Hepatocyte (in vitro differentiated cells): ENCODE data around the gene PRADC1.

Experiments used
- EZH2 ChIP-seq: fragments of 200-600 bp; sonication (generic); IDR thresholded peaks from 2 replicates; pipeline ENCODE4 v1.6.1; 2016; ENCODE audit warnings: antibody characterized with exemption, mild to moderate bottlenecking, borderline replicate concordance
- EZH2phosphoT487 ChIP-seq: fragments of 200-600 bp; sonication (generic); IDR thresholded peaks from one replicate; pipeline ENCODE4 v1.6.1; 2018; ENCODE audit warnings: antibody characterized with exemption, mild to moderate bottlenecking, low read depth, moderate library complexity; ENCODE audit not compliant: unreplicated experiment, severe bottlenecking
- TF ChIP-seq, protein P1 (sequence below): fragments of 200-600 bp; sonication (generic); IDR thresholded peaks from 2 replicates; pipeline ENCODE4 v1.5.1; 2016; ENCODE audit warnings: antibody characterized with exemption, mild to moderate bottlenecking; ENCODE audit not compliant: poor library complexity

DNA sequence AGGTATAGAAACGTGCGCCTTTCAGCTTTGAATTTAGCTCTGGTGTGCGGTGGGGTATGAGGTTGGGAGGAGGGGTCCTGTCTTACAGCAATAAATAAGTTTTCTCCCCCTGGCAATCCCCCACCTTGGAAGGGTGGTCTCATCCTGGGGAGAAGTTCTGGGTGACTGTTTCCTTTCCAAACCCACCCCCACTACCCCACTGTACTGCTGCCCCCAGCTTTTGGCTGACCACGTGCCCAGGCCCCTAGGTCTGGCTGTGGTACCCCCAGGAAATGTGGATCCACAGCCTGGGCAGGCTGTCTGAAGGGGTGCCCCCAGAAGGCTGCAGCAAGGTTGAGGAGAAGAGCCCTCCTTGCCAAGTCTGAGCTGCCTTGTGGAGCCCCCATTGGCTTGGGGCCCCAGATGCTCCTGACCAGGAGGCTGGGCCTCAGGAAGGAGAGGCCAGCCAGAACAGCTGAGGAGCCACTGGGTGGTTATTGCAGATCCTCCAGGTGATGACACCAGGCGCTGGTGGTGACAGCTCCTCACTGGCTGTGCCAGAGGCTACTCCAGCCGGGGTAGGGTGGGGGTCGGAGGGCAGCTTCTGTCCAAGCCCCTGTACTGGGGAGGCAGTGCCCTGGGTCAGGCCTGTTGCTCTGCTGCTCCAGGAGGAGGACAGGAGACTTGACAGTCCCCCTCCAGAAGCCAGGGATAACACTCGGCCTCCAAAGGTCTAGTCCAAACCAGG, 25.3 kb upstream of the PRADC1 start:
- no peak for TF ChIP-seq EZH2
- TF ChIP-seq, protein P1, sequence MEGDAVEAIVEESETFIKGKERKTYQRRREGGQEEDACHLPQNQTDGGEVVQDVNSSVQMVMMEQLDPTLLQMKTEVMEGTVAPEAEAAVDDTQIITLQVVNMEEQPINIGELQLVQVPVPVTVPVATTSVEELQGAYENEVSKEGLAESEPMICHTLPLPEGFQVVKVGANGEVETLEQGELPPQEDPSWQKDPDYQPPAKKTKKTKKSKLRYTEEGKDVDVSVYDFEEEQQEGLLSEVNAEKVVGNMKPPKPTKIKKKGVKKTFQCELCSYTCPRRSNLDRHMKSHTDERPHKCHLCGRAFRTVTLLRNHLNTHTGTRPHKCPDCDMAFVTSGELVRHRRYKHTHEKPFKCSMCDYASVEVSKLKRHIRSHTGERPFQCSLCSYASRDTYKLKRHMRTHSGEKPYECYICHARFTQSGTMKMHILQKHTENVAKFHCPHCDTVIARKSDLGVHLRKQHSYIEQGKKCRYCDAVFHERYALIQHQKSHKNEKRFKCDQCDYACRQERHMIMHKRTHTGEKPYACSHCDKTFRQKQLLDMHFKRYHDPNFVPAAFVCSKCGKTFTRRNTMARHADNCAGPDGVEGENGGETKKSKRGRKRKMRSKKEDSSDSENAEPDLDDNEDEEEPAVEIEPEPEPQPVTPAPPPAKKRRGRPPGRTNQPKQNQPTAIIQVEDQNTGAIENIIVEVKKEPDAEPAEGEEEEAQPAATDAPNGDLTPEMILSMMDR: no peak
- TF ChIP-seq EZH2phosphoT487: no peak
